CD4-positive, alpha-beta T cell (primary cell): ENCODE results near the gene LAMTOR3. TPM values are rescaled to one million over a fixed set of nuclear protein-coding genes. Genes with fewer than 3 reads are reported as not detected.

Experiments
- ATAC-seq: fragments of 200-7000 bp; cut with Tn5 transposase; one replicate; pipeline ENCODE4 v1.10.0; 2022; ENCODE audit warnings: mild to moderate bottlenecking; ENCODE audit not compliant: poor library complexity
- CTCF ChIA-PET: fragments of 350-600 bp; sonication (Branson Sonifier 250); formaldehyde crosslinking; loops from one replicate; lab custom pipeline; 2021; ENCODE audit warnings: antibody characterized with exemption, inconsistent platforms; lab: Charles Lee
- POLR2A ChIA-PET: fragments of 350-600 bp; sonication (Branson Sonifier 250); formaldehyde crosslinking; loops from one replicate; lab custom pipeline; 2021; ENCODE audit warnings: antibody characterized with exemption, inconsistent platforms; lab: Charles Lee
- DNase-seq, 14 experiments: peaks; one replicate each; pipeline ENCODE4 v3.0.0-alpha.2; 2013 to 2020; ENCODE audit warnings: mixed read lengths in 2 of 14
- H3K27ac ChIP-seq, 2 donors: one replicate each; pipeline versions ENCODE4 v1.5.1 to v1.7.0; 2013; ENCODE audit warnings: low read length in 2 of 2, low read depth in 1 of 2, mild to moderate bottlenecking in 1 of 2
- H3K27me3 ChIP-seq, 2 experiments: 1 replicate in 1 of 2; 2 replicates in 1 of 2; pipeline versions ENCODE4 v1.6.1 to v1.7.0; 2013; ENCODE audit warnings: low read length in 2 of 2, control low read depth in 1 of 2, mild to moderate bottlenecking in 1 of 2, moderate library complexity in 1 of 2; ENCODE audit not compliant: insufficient read depth in 2 of 2, control insufficient read depth in 1 of 2
- H3K36me3 ChIP-seq: one replicate; pipeline ENCODE4 v1.6.1; 2013; ENCODE audit warnings: low read length, control low read depth; ENCODE audit not compliant: insufficient read depth
- H3K4me1 ChIP-seq: one replicate; pipeline ENCODE4 v1.6.1; 2013; ENCODE audit warnings: low read length, control low read depth; ENCODE audit not compliant: insufficient read depth
- H3K4me3 ChIP-seq: one replicate; pipeline ENCODE4 v1.5.1; 2013; ENCODE audit warnings: mild to moderate bottlenecking, low read length, moderate library complexity
- H3K9me3 ChIP-seq, 2 experiments: 1 replicate in 1 of 2; 2 replicates in 1 of 2; pipeline versions ENCODE4 v1.6.1 to v1.7.0; 2013; ENCODE audit warnings: low read length in 2 of 2, mild to moderate bottlenecking in 2 of 2, control low read depth in 1 of 2, moderate library complexity in 1 of 2; ENCODE audit not compliant: control insufficient read depth in 1 of 2, insufficient read depth in 1 of 2
- H3K27ac Mint-ChIP-seq: one replicate; pipeline ENCODE4 v1.8.0; 2020; ENCODE audit warnings: mixed read lengths
- H3K27me3 Mint-ChIP-seq: one replicate; pipeline ENCODE4 v1.8.0; 2021; ENCODE audit warnings: mixed read lengths
- H3K36me3 Mint-ChIP-seq: one replicate; pipeline ENCODE4 v1.8.0; 2021; ENCODE audit warnings: low read depth, mixed read lengths
- H3K4me1 Mint-ChIP-seq: one replicate; pipeline ENCODE4 v1.8.0; 2021; ENCODE audit warnings: low read depth, mixed read lengths
- H3K4me3 Mint-ChIP-seq: one replicate; pipeline ENCODE4 v1.8.0; 2020; ENCODE audit warnings: mild to moderate bottlenecking, mixed read lengths
- H3K9me3 Mint-ChIP-seq: one replicate; pipeline ENCODE4 v1.8.0; 2020; ENCODE audit warnings: mixed read lengths
- CTCF ChIP-seq: fragments of 200-600 bp; IDR thresholded peaks from one replicate; pipeline ENCODE4 v1.8.0; 2022; ENCODE audit warnings: antibody characterized with exemption, mild to moderate bottlenecking
- intact Hi-C, 2 experiments: fragments of 100-400 bp; cut with DNase I in 1 of 2; cut with micrococcal nuclease in 1 of 2; formaldehyde crosslinking; loops; one replicate each; pipeline versions ENCODE4 v1.15.1 to v1.9.0; 2023 to 2025; cut with DNase I, micrococcal nuclease
- total RNA-seq, 174 experiments: library from RNA in 2 of 174; stranded (reverse) in 2 of 174; gene quantifications; one replicate each; pipeline ENCODE4 v1.2.3 and lab custom pipeline; 2021 to 2026

The LAMTOR3 gene
- total RNA-seq, 2 experiments from 2014 or later: 32.0 to 32.8 TPM

- no peaks in the 10 kb centered on the region for H3K4me1 ChIP-seq
- ATAC-seq: no peak
- Mint-ChIP-seq H3K27ac (no peak overlapping the region), H3K36me3 (peaks cover 73% of the 10 kb centered on the region), H3K9me3 (no peaks in the 10 kb centered on the region), H3K4me1 (no peaks in the 10 kb centered on the region), H3K27me3 (no peaks in the 10 kb centered on the region), H3K4me3 (no peak overlapping the region)
- ChIA-PET CTCF (interaction anchor here (1.2 kb wide), 1 partner anchor 60 kb away, joined by 3 read pairs; no protein-coding TSS in a partner anchor), POLR2A (interaction anchor here (0.8 kb wide), 1 partner anchor 78 kb away, joined by 3 read pairs; the partner anchor contains the start of gene DNAJB14)
- peaks cover 52% of the 10 kb centered on the region for H3K36me3 ChIP-seq
- H3K27ac ChIP-seq: no peak overlapping the region
- H3K4me3 ChIP-seq: no peak overlapping the region
- H3K9me3 ChIP-seq: no peaks in the 10 kb centered on the region
- intact Hi-C loops: no loop called here
- DNase-seq: no peak
- H3K27me3 ChIP-seq: no peaks in the 10 kb centered on the region
- TF ChIP-seq CTCF: no peak
Observed at GRCh38 chr4:99868126-99868596, 26.1 kb downstream of the LAMTOR3 start.

- H3K27me3 ChIP-seq: no peaks in the 10 kb centered on the region
- no peaks in the 10 kb centered on the region for H3K27me3 Mint-ChIP-seq
- H3K36me3 ChIP-seq: peaks cover 73% of the 10 kb centered on the region
- H3K36me3 Mint-ChIP-seq: peaks cover 82% of the 10 kb centered on the region
- ChIA-PET CTCF (interaction anchor here (1.0 kb wide), 1 partner anchor 13 kb away, joined by 3 read pairs; no protein-coding TSS in a partner anchor), POLR2A (no interaction called here)
- no peaks in the 10 kb centered on the region for H3K9me3 ChIP-seq
- H3K4me1 Mint-ChIP-seq: peaks cover 3% of the 10 kb centered on the region
- H3K9me3 Mint-ChIP-seq: no peaks in the 10 kb centered on the region
- no peak overlapping the region for H3K27ac Mint-ChIP-seq
- H3K27ac ChIP-seq: no peak overlapping the region
- H3K4me3 Mint-ChIP-seq: no peak overlapping the region
- ATAC-seq: no peak
- no peak overlapping the region for H3K4me3 ChIP-seq
- H3K4me1 ChIP-seq: no peaks in the 10 kb centered on the region
- no peak for DNase-seq
- TF ChIP-seq CTCF: no peak
- intact Hi-C loops: no loop called here
Observed at GRCh38 chr4:99863804-99864203, 30.4 kb downstream of the LAMTOR3 start.

GRCh38 chr4:99861120-99861905, 32.9 kb downstream of the LAMTOR3 start:
- no peaks in the 10 kb centered on the region for H3K27me3 Mint-ChIP-seq
- DNase-seq: no peak
- no peak for TF ChIP-seq CTCF
- peaks cover 77% of the 10 kb centered on the region for H3K36me3 Mint-ChIP-seq
- H3K9me3 ChIP-seq: no peaks in the 10 kb centered on the region
- intact Hi-C loops: no loop called here
- peaks cover 6% of the 10 kb centered on the region for H3K4me1 ChIP-seq
- H3K4me3 Mint-ChIP-seq: no peak overlapping the region
- ChIA-PET CTCF (no interaction called here), POLR2A (no interaction called here)
- no peak overlapping the region for H3K4me3 ChIP-seq
- no peaks in the 10 kb centered on the region for H3K9me3 Mint-ChIP-seq
- ATAC-seq: no peak
- H3K27ac ChIP-seq: no peak overlapping the region
- no peak overlapping the region for H3K27ac Mint-ChIP-seq
- peaks cover 13% of the 10 kb centered on the region for H3K4me1 Mint-ChIP-seq
- H3K27me3 ChIP-seq: no peaks in the 10 kb centered on the region
- H3K36me3 ChIP-seq: peaks cover 56% of the 10 kb centered on the region
